NCI-H1417 (cell line): ENCODE measurements around the gene GPR4.
"Not testable (repeated sequence)": the region's sequence is repeated elsewhere in the genome, so short reads cannot be mapped to it uniquely, and the experiment has no call there.

Source experiments
- DNase-seq, 3 experiments: peaks; one replicate each; lab custom pipeline; 2025; lab: John Stamatoyannopoulos, UW

The GPR4 gene

GRCh38 chr19:45621976-45622503 lies 20.0 kb upstream of the GPR4 start:
- no peak for DNase-seq

DNA sequence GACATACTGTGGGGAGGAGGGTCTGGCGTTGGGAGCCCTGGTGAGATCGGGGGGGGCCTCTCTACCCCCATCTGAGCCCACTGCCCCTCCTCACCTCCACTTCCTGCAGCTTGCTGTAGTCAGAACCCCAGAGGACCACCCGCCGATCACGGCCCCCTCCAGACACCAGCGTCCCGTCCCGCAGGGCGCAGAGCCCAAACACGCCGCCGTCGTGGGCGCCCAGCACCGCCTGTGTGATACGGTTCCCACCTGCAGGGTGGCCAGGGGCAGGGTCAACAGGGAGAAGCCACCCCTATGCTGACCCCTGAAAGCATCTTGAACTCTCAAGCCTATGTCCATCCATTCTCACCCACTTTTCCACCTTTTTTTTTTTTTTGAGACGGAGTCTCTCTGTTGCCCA lies 19.4 kb upstream of the GPR4 start:
- no peak for DNase-seq

DNA sequence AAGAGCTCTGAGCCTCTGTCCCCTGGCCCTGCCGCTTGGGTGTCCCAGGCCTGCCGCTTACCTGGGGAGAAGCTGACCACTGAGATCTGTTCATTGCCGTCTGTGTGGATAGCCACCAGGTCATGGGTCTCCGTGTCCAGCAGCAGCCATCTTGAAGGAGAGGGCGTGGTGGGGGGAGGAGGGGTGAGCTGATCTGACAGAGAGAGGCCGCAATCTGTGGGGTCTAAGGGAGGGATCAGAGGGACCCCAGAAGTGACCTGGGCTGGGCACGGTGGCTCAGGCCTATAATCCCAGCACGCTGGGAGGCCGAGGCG lies 14.6 kb upstream of the GPR4 start:
- DNase-seq, result no peak

DNA sequence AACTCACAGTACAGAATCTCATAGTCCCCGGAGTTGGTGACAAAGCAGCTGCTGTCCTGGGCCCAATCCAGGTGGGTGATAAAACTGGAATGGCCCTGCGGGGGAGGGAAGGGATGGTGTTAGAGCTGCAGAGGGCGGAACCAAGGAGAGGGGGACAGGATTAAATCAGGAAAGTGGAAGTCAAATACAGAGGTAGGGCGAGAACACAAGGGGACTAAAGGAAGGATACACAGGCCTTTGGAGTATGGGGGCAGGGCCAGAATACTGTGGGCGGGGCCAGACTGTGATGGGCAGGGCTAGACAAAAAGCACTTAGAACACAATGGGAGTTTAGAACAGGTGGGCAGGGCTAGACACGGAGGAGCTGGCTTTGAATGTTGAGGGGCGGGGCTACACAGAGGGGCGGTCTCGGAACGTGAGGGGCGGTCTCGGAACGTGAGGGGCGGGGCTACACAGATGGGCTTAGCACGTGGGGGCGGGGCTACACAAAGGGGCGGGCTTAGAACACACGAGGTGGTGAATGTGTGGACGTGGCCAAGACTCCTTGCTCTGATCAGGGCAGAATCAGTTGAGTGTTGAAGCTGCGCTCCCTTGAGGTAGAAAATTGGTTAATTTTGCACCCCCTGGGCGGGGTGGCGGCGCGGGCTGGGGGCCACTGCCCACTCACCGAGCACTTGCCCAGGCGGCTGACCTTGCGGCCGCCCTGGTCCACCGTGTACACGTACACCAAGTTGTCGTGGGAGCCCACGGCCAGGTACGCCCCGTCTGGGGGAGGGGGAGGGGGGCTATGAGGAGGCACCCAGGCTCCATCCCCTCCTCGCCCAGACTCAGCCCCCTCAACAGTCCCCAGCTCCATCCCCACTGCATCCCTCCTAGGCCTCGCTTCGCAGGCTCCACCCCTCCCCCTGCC lies 14.0 kb upstream of the GPR4 start:
- peak; percentile 16 to 96 (median 66) for DNase-seq

GRCh38 chr19:45615056-45615455 lies 13.0 kb upstream of the GPR4 start:
- not testable (repeated sequence) for DNase-seq

DNA sequence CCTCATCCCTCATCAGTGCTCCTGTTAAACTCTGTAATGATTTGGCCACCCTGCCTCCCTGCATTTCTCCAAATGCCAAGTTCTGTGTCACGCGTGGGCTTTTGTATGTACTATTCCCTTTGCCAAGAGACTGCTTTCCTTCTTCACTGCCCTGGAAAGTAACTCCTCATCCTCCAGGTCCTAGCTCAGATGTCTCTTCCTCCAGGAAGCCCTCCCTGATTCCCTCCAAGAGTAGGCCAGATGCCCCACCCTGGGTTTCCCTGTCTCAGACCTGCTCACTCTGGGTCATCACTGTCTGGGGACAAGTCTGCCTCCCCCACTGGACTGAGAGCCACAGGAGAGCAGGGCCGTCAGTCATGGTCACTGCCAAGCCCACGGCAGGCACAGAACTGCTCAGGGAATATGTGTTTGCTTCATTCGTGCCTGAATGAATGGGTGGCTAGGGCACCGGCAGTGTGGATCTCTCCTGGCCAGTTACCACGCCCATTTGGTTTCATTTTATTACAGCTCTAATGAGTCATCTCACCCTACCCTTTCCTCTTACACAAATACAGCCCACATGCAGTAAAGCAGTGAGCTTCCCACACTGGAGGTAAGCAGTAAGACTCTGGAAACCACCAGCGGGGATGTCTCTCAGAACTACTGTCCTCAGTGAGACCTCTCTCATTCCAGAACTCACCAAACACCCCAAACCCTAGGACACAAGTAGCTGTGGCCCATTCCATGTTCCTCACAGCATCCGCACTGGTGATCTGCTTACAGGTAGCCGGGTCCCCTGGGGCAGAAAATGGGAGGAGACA lies 12.1 kb upstream of the GPR4 start:
- DNase-seq, result no peak

DNA sequence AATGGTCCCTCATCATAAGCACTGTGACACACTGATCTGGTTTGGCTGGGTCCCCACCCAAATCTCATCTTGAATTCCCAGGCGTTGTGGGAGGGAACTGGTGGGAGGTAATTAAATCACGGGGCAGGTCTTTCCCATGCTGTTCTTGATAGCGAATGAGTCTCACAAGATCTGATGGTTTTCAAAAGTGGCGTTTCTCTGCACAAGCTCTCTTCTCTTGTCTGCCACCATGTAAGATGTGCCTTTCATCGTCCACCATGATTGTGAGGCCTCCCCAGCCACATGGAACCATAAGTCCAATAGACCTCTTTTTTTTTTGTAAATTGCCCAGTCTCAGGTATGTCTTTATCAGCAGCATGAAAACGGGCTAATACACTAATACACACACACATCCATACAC lies 6.9 kb upstream of the GPR4 start:
- no peak for DNase-seq

DNA sequence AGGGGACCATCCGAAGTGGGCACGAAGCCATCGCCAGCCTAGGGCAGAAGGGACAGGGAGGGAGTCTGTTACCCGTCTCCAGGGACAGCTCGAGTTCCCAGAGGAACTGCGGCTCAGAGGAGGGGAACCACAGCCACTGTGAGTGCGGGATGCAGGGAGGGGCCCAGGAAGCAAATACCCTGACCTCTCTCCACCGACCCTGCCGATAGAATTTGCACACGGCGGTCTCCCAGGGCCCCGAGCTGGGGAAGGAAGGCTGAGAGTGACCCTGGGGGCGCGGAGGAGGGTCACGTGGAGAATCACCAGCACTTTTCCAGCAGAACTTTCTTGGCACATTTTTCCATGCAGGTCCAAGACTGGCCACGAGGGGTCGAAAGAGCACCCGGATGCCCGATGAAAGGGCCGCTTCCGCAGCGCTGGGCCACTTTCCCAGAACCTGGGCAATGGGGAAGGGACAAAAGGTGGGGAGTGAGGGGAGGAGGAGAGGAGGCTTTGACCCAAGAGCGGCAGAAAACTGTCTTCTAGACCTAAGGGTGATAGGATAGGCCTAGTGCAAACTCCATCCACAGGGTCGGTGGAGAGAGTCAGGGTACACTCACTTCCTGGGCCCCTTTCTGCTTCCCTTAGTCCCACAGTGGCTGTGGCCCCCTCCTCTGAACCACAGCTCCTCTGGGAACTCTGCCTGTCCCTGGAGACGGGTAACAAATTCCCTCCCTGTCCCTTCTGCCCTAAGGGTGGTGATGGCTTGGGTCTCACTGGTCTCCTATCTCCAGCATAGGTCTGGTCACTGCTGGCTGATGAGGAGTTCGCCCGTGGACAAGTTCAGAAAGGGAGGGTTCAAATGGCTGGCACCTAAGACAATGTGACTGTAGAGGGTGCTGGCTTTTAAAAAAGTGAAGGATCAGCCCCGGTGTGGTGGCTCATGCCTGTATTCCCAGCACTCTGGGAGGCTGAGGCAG lies 5.3 kb upstream of the GPR4 start:
- peak; percentile 49 to 66 (median 63) for DNase-seq

GRCh38 chr19:45601115-45601514 lies 897 bp downstream of the GPR4 start:
- no peak for DNase-seq

- DNase-seq, result no peak
Observed at GRCh38 chr19:45600340-45600885, 1.6 kb downstream of the GPR4 start.

DNA sequence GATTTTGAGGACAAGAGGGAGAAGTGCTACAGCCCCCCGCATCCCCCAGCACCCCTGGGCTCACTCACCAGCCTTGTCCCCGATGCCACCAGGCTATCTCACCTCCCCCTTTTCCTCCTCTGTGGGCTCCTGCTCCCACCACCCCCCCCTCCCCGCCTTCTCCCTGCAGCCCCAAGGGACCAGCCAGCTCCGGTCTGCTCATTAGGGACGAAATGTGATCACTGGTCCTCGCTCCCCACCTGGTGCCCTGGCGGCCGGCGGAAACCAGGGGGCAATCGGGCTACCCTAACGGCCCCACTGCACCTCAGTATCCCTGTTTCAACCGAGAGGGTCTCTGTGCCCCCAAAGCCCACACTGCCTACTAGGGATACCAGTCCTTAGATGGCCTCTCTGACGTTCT lies 2.7 kb downstream of the GPR4 start:
- no peak for DNase-seq

- peak in 2 of 3 experiments; percentile 16 to 27 for DNase-seq
Observed at GRCh38 chr19:45598267-45599001, 3.6 kb downstream of the GPR4 start.

DNA sequence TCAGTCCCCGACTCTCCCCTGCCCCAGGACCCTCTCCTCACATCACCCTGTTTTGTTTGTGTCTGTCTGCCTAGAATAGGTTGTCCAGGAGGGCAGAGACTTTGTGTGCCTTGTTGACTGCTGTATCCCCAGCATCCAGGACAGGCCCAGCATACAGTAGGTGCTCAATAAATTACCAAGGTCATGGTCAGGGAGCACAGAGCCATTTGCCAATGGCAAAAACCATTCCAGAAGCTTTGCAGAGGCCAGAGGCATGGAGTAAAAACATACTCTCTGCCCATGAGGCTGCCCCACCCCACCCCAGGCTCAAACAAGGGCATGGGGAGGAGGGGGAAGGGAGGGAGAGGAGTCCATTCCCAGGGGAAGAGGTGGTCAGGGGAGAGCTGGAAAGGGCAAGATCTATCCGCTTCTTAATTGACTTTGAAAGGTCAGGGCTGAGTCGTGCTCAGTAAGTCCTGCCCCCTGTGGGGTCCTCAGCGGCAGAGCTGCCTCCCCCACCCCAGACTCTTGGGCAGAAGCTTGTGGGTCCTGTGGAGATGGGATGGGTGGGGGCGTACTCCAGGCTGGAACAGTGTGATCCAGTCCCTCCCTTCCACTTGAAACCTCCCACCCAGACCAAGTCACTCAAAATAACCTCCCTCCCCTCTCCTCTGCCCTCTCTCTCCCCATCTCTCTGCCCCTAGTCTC lies 4.4 kb downstream of the GPR4 start:
- DNase-seq, result no peak

- DNase-seq, result no peak
Observed at GRCh38 chr19:45595814-45596213, 6.2 kb downstream of the GPR4 start.

GRCh38 chr19:45593520-45593919 lies 8.5 kb downstream of the GPR4 start:
- DNase-seq, result no peak

- DNase-seq, result no peak
Observed at GRCh38 chr19:45592366-45592765, 9.6 kb downstream of the GPR4 start.

- no peak for DNase-seq
Observed at GRCh38 chr19:45591638-45592005, 10.4 kb downstream of the GPR4 start.

GRCh38 chr19:45591004-45591637 lies 10.9 kb downstream of the GPR4 start:
- peak in 2 of 3 experiments; percentile 4 to 57 for DNase-seq

DNA sequence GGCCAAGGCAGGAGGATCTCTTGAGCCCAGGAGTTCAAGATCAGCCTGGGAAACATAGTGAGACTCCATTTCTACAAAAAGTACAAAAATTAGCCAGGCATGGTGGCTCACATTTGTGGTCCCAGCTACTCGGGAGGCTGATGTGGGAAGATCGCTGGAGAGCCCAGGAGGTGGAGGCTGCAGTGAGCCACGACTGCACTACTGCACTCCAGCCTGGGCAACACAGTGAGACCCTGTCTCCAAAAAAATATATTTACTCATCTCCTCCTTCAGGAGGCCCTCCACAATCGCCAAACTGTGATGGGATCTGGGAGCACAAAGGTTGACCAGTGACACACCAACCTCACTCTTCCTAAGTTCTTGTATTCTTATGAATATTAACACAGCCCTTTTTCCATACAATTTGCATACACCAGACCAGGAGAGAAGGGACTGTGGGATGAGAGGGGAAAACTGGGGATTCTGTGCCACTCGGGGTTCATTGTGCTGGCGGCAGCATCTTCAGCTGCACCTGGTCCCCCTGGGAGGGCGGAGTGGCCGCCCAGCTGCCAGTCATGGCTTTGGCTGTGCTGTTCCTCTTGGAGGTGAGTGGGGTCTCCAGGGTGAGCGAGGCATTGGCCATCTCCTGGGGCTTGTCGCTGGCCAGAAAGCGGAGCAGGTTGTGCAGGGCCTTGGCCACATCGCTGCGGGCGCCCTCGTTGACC lies 11.6 kb downstream of the GPR4 start:
- DNase-seq, result no peak
